K562 (cell line): ENCODE data around the gene ABHD16A. TPM values are rescaled to one million over a fixed set of nuclear protein-coding genes. Genes with fewer than 3 reads are reported as not detected.

Source experiments
- ATF6 ChIP-seq: sonication (generic); formaldehyde crosslinking; IDR thresholded peaks from 2 replicates; pipeline ENCODE4 v1.4.0; 2020; ENCODE audit warnings: mild to moderate bottlenecking, missing genetic modification reagents
- CBX5 ChIP-seq: IDR thresholded peaks from 2 replicates; pipeline ENCODE4 v1.6.1; 2014; ENCODE audit warnings: low read depth, borderline replicate concordance
- CHCHD3 ChIP-seq: fragments of 250-450 bp; sonication (Bioruptor Pico); IDR thresholded peaks from 2 replicates; pipeline ENCODE4 v2.1.2; 2022; ENCODE audit warnings: mild to moderate bottlenecking
- ETV6 ChIP-seq, 3 experiments: fragments of 150-350 bp in 1 of 3; sonication (generic) in 1 of 3; formaldehyde crosslinking in 1 of 3; IDR thresholded peaks; 2 replicates each; pipeline versions ENCODE4 v1.6.1 to v1.8.0; 2014 to 2022; ENCODE audit warnings: borderline replicate concordance in 2 of 3, low read depth in 2 of 3, antibody characterized with exemption in 1 of 3, low read length in 1 of 3, mild to moderate bottlenecking in 1 of 3, missing genetic modification reagents in 1 of 3
- FUS ChIP-seq: fragments of 200-400 bp; formaldehyde crosslinking; optimal IDR thresholded peaks from 2 replicates; pipeline ENCODE3; 2017; ENCODE audit warnings: low read depth, low read length
- HDAC3 ChIP-seq: fragments of 450-650 bp; IDR thresholded peaks from 2 replicates; pipeline ENCODE4 v1.6.1; 2018; ENCODE audit warnings: borderline replicate concordance, mild to moderate bottlenecking, moderate library complexity; ENCODE audit not compliant: partially characterized antibody
- HINFP ChIP-seq: fragments of 450-650 bp; conservative IDR thresholded peaks from 2 replicates; pipeline ENCODE4 v1.6.1; 2016; ENCODE audit warnings: missing genetic modification characterization, low read depth, mild to moderate bottlenecking, control low read depth, missing compliant biosample characterization
- JUNB ChIP-seq: fragments of 450-650 bp; formaldehyde crosslinking; conservative IDR thresholded peaks from 2 replicates; pipeline ENCODE4 v1.4.0; 2020; ENCODE audit warnings: mild to moderate bottlenecking
- KLF6 ChIP-seq: fragments of 250-450 bp; sonication (Bioruptor Pico); IDR thresholded peaks from 2 replicates; pipeline ENCODE4 v1.4.0; 2020; ENCODE audit warnings: mild to moderate bottlenecking, moderate library complexity, borderline replicate concordance
- NR2C1 ChIP-seq, 2 experiments: fragments of 450-650 bp; IDR thresholded peaks; 2 replicates each; pipeline ENCODE4 v1.6.1; 2017; ENCODE audit warnings: mild to moderate bottlenecking in 2 of 2, antibody characterized with exemption in 1 of 2, inconsistent platforms in 1 of 2, missing compliant biosample characterization in 1 of 2, missing genetic modification characterization in 1 of 2
- TSHZ1 ChIP-seq: fragments of 250-450 bp; sonication (Bioruptor Pico); IDR thresholded peaks from 2 replicates; pipeline ENCODE4 v1.4.0; 2020; ENCODE audit warnings: mild to moderate bottlenecking, moderate library complexity
- ZKSCAN1 ChIP-seq: fragments of 150-350 bp; IDR thresholded peaks from 2 replicates; pipeline ENCODE4 v1.6.1; 2016; ENCODE audit warnings: low read depth, low read length
- ZNF277 ChIP-seq: fragments of 250-450 bp; sonication (Bioruptor Pico); IDR thresholded peaks from 2 replicates; pipeline ENCODE4 v1.8.0; 2022; ENCODE audit warnings: inconsistent platforms, mild to moderate bottlenecking, moderate library complexity, borderline replicate concordance
- ZNF511 ChIP-seq: sonication (generic); formaldehyde crosslinking; IDR thresholded peaks from 2 replicates; pipeline ENCODE4 v1.8.0; 2022; ENCODE audit warnings: mild to moderate bottlenecking, missing genetic modification reagents
- ZNF584 ChIP-seq: fragments of 200-800 bp; sonication (Bioruptor generic); IDR thresholded peaks from 2 replicates; pipeline ENCODE4 v1.6.1; 2016; ENCODE audit warnings: low read depth, mild to moderate bottlenecking, missing genetic modification characterization, missing compliant biosample characterization
- polyA plus RNA-seq, 8 experiments: library from polyadenylated mRNA; depleted of rRNA in 4 of 8; stranded (reverse) in 5 of 8; unstranded in 3 of 8; fragments of >200 nt; fragmentation: Nextera tagmentation in 2 of 8; fragmentation: Illumina TruSeq in 1 of 8; extraction: Ambion mirVana in 2 of 8; extraction: Trizol in 1 of 8; gene quantifications; 2 replicates each; pipeline versions ENCODE4 v1.2.1 to v1.2.3, GENCODE V29; 2011 to 2014; ENCODE audit warnings: inconsistent platforms in 1 of 8, missing spikeins in 1 of 8
- total RNA-seq, 7 experiments: library from RNA; depleted of rRNA in 6 of 7; stranded (reverse); fragments of >200 nt in 6 of 7; fragmentation: Illumina TruSeq in 2 of 7; extraction: Trizol in 2 of 7; gene quantifications; 2 replicates each; pipeline versions ENCODE4 v1.2.1 to v1.2.3, GENCODE V29; 2011 to 2021; ENCODE audit warnings: low replicate concordance in 1 of 7

Gene ABHD16A
- total and polyA plus RNA-seq, 9 of the 15 experiments (the other 6 are each of a cell fraction or from before 2014, with no cell fraction given): 25.8 to 120 (median 81.6) TPM

GRCh38 chr6:31665501-31666336 lies 37.4 kb downstream of the ABHD16A start, which contains the start of gene CSNK2B (continued):
- TF ChIP-seq ZNF277 (CRISPR knock-in tag) (no peak), HINFP (peak; percentile 83), CHCHD3 (CRISPR knock-in tag) (peak; percentile 94), ATF6 (CRISPR knock-in tag) (no peak), FUS (no peak), JUNB (CRISPR knock-in tag) (0 out of 2 replicates have a peak, but pooled peaks have one; percentile 23), ZKSCAN1 (0 out of 2 replicates have a peak, but pooled peaks have one; percentile 29), ZNF511 (CRISPR knock-in tag) (peak; percentile 9), ZNF584 (CRISPR knock-in tag) (no peak), HDAC3 (no peak), KLF6 (CRISPR knock-in tag) (peak; percentile 18; the same call in 1 of the 2 replicates), NR2C1 (IDR thresholded peaks at IDR 0.05) (no peak), NR2C1 (tag; IDR thresholded peaks at IDR 0.05) (peak; percentile 100), TSHZ1 (CRISPR knock-in tag) (peak; percentile 66; the same call in 1 of the 2 replicates), CBX5 (no peak), ETV6 (IDR thresholded peaks at IDR 0.05; ENCODE audit: borderline replicate concordance in 1 of 2, low read depth in 2 of 2, low read length in 1 of 2) (no peak), ETV6 (CRISPR knock-in tag; IDR thresholded peaks at IDR 0.05; ENCODE audit: borderline replicate concordance) (peak; percentile 91)
